Activated CD4-positive, alpha-beta T cell treated with anti-CD3 and anti-CD28 coated beads, Interleukin-2, amount 10 ng/mL, durations not matched to agents 24 days and 14 days (primary cell): Measurements from ENCODE around the gene SRGAP3. TPM values are rescaled to one million over a fixed set of nuclear protein-coding genes. Genes with fewer than 3 reads are reported as not detected.

ENCODE experiments used
- DNase-seq: peaks from one replicate; pipeline ENCODE4 v3.0.0; 2022
- H3K27ac Mint-ChIP-seq: one replicate; pipeline ENCODE4 v1.8.0; 2022; ENCODE audit warnings: mild to moderate bottlenecking, mixed read lengths
- H3K27me3 Mint-ChIP-seq: one replicate; pipeline ENCODE4 v1.8.0; 2022; ENCODE audit warnings: mixed read lengths
- H3K36me3 Mint-ChIP-seq: one replicate; pipeline ENCODE4 v1.8.0; 2022; ENCODE audit warnings: low read depth, mild to moderate bottlenecking, mixed read lengths
- H3K4me1 Mint-ChIP-seq: one replicate; pipeline ENCODE4 v1.8.0; 2021; ENCODE audit warnings: mixed read lengths
- H3K4me3 Mint-ChIP-seq: one replicate; pipeline ENCODE4 v1.8.0; 2022; ENCODE audit warnings: mild to moderate bottlenecking, moderate library complexity, mixed read lengths
- H3K9me3 Mint-ChIP-seq: one replicate; pipeline ENCODE4 v1.8.0; 2021; ENCODE audit warnings: mixed read lengths
- intact Hi-C: fragments of 100-400 bp; cut with micrococcal nuclease; formaldehyde crosslinking; loops from one replicate; pipeline ENCODE4 v1.15.1; 2023
- total RNA-seq: library from RNA; stranded (reverse); gene quantifications from 2 replicates; pipeline ENCODE4 v1.2.3, GENCODE V29; 2022

The SRGAP3 gene
- total RNA-seq, 1 donor from 2014 or later = 0.40 TPM

DNA sequence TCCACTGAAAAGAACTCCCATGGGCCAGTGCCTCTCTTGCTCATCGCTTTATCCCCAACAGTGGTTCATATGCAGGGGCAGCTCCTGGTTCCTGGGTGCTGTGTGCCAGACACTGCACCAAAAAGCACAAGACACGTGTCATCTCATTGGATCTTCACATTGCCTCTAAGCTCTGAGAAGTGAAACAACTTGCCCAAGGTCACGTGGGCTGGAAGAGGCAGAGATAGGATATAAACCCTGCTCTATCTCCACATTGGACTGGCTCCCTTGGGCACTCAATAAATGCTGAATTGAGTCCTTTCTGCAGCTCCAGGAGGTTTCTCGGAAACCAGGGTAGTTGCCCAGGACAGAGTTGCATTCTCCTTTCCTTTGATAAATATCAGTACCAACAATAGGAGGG is 88.1 kb downstream of the SRGAP3 start:
- Mint-ChIP-seq H3K9me3 (no peaks in the 10 kb centered on the region), H3K4me3 (no peak overlapping the region), H3K36me3 (no peaks in the 10 kb centered on the region), H3K27me3 (peaks cover 4% of the 10 kb centered on the region), H3K27ac (no peak overlapping the region), H3K4me1 (peaks cover 5% of the 10 kb centered on the region)
- intact Hi-C loops = no loop called here
- DNase-seq = no peak

DNA sequence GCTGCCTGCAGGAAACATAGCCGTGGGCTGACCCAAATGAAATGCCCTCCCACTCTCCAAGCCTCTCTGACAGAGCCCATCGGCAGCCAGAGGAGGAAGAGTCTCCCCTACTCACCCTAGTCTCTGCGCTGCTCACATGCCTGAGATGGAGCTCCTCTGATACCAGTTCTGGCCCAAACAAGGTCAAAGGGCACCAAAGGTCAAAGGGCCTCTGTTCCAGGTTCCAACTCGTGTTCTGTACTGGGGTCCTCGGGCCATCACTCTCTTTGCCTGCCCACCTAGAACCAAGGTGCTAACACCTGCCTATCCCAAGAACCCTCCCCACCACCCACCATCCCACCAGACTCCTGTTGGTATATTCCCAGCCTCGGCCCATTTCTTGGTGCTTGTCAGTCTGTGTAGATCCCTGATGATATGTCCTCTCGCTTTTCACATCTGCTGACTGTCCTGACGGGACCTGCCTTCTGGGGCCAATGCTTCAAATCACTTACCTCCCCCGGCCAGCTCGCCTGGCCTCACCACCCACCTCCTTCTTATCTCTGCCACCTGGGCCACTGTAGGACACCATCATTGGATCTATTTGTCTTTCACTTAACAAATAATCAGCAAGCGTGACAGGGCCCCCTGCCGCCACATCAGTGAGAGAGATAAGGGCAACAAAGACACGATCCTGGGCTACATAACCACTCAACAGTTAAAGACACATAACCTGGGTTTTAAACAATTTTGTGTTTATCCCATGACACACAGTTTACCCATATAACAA is 90.4 kb downstream of the SRGAP3 start:
- Mint-ChIP-seq H3K27ac (no peak overlapping the region), H3K36me3 (no peaks in the 10 kb centered on the region), H3K4me3 (no peak overlapping the region), H3K27me3 (peaks cover 7% of the 10 kb centered on the region), H3K4me1 (peaks cover 5% of the 10 kb centered on the region), H3K9me3 (no peaks in the 10 kb centered on the region)
- DNase-seq = no peak
- intact Hi-C loops = no loop called here

DNA sequence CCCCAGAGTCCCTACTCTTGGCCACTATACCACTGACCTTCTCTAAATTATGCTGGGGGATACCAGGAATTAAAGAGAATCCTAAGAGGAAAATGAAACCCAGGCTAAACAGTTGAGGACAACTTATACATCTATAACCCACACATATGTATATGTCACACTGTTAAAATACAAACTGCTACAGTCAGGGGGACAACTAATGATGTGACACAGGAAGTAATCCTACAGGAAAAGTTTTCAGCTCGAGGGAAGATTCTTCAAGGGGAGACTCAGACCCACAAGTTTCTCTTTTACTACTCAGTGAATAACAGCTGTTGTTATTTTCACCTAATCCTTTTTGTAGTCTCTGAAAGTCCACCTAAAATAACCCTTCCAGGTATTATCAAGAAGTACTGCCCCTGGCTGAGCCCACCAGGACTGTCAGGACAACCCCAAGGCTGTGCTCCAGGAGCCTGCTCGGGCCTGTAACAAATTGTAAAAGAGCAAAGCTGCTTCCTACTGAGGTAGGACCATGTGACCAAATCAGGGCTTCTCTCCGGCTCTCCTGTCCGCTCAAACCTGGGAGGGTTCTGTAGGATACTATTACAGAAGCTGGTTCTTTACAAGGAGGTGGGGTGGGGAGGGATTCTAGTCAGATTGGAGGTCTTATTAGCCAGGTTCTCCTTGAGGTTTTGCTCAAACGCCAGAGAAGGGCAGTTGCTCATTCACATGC is 91.6 kb downstream of the SRGAP3 start:
- no peak overlapping the region for H3K4me3 Mint-ChIP-seq
- peaks cover 7% of the 10 kb centered on the region for H3K27me3 Mint-ChIP-seq
- intact Hi-C loops = no loop called here
- H3K9me3 Mint-ChIP-seq = no peaks in the 10 kb centered on the region
- peaks cover 5% of the 10 kb centered on the region for H3K4me1 Mint-ChIP-seq
- no peak overlapping the region for H3K27ac Mint-ChIP-seq
- no peaks in the 10 kb centered on the region for H3K36me3 Mint-ChIP-seq
- no peak for DNase-seq

DNA sequence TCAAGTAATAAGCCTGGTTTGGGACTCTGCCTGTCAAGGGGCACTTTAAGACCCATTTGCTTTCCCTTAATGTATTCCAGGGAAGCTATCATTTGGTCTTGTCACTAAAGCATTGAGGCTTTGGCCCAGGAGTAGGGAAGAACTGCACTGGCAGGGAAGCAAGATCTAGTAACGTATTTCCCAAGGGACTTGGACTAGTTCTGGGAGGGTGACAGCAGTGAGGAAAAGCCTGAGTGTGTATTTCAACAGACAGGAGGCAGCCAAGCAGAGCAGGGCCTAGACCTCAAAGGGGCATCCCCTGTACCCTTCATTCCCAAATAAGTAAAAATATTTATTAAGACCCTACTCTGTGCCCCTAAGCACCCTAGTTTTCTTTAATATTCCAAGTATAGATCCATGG is 92.8 kb downstream of the SRGAP3 start:
- no peak overlapping the region for H3K27ac Mint-ChIP-seq
- intact Hi-C loops = no loop called here
- peaks cover 3% of the 10 kb centered on the region for H3K27me3 Mint-ChIP-seq
- no peak for DNase-seq
- H3K4me1 Mint-ChIP-seq = peaks cover under 1% of the 10 kb centered on the region
- no peak overlapping the region for H3K4me3 Mint-ChIP-seq
- H3K36me3 Mint-ChIP-seq = no peaks in the 10 kb centered on the region
- peaks cover under 1% of the 10 kb centered on the region for H3K9me3 Mint-ChIP-seq

DNA sequence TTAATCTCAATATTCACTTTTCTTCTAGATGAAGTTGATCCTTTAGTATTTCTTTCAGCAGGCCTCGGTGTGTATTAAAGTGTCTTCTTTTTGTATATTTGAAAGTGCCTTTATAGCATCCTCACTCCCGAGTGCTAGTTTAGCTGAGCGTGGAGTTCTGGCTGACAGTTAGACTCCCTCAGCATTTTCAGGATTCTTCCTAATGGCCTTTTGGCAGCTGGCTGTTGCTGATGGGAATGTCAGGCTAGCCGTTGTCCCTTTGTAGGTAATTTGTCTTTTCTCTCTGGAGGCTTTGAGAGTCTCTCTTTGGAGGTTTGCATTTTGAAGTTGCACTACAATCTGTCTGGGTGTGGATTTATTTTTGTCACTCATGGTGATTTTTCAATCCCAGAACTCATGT is 94.4 kb downstream of the SRGAP3 start:
- Mint-ChIP-seq H3K9me3 (peaks cover 15% of the 10 kb centered on the region), H3K4me3 (no peak overlapping the region), H3K36me3 (no peaks in the 10 kb centered on the region), H3K4me1 (no peaks in the 10 kb centered on the region), H3K27me3 (peaks cover 2% of the 10 kb centered on the region), H3K27ac (no peak overlapping the region)
- intact Hi-C loops = no loop called here
- DNase-seq = no peak

DNA sequence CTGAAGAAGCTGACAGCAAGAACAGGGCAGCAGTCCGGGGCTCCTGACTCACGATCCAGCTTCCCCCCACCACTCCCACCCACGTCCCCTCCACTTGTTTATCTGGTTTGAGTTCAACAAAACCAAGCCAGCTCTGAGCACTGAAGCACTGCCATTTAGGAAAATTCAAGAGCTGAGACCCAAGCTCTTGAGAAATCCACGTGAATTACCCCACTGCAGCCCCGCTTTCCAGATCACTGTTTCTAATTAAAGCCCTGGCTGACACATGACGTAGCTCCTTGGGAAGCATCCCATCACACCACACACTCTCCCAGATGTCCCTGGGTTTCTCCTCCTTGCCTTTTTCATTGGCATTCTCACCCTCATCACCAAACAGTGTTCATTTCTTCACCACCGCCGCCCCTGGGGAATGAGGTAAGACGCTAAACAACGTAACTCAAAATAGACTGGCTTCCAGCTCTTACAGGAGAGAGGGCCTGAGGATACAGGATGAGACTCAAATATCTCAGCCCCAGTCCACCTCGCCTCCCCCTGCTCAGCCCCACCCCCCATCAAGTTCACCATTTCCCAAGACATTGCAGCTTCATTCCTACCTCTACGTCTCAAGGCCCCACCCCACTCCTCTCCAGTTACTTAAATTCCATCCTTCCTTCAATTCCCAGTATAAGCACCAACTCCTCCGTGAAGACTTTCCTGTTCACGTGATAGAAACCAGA is 95.4 kb downstream of the SRGAP3 start:
- Mint-ChIP-seq H3K27me3 (peaks cover 2% of the 10 kb centered on the region), H3K36me3 (no peaks in the 10 kb centered on the region), H3K27ac (no peak overlapping the region), H3K4me3 (no peak overlapping the region), H3K4me1 (no peaks in the 10 kb centered on the region), H3K9me3 (peaks cover 21% of the 10 kb centered on the region)
- no peak for DNase-seq
- intact Hi-C loops = no loop called here

DNA sequence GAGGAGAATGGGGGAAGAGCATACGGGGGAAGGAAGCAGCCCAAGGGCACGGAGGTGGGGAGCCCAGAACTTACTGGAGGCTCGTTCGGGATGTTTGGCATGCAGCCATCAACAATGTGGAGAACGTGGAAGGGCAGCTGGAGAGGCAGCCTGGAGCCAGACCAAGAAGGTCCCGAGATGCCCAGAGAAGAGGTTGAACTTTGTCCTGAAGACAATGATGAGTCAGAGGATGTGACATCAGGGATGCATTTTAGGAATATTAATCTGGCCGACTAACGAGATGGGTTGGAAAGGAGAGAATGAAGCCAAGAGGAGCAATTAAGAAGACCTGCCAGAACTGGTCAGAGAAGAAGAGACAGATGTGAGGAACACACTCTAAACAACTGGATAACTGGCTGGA is 98.2 kb downstream of the SRGAP3 start:
- Mint-ChIP-seq H3K4me1 (no peaks in the 10 kb centered on the region), H3K9me3 (peaks cover 21% of the 10 kb centered on the region), H3K27ac (no peak overlapping the region), H3K4me3 (no peak overlapping the region), H3K27me3 (peaks cover 2% of the 10 kb centered on the region), H3K36me3 (no peaks in the 10 kb centered on the region)
- no peak for DNase-seq
- intact Hi-C loops = no loop called here

DNA sequence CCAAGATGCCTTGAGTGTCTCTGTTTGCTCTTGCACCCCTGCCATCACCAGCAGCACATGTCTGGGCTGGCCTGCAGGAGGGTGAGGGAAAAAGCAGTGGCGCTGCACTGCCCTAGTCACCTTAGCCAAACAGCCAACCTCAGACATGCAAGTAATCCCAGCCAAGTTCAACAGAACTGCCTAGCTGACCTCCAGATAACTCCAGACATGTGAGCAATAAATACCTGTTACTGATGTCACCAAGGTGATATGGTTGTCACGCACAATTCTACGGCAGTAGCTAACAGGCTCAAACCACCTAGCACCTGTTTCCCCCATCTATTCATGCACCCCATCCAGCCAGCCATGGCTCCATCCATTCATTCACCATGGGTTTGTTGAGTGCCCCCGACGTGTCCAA is 99.9 kb downstream of the SRGAP3 start:
- intact Hi-C loops = no loop called here
- H3K36me3 Mint-ChIP-seq = no peaks in the 10 kb centered on the region
- H3K4me3 Mint-ChIP-seq = no peak overlapping the region
- no peak overlapping the region for H3K27ac Mint-ChIP-seq
- H3K4me1 Mint-ChIP-seq = no peaks in the 10 kb centered on the region
- DNase-seq = no peak
- peaks cover 22% of the 10 kb centered on the region for H3K9me3 Mint-ChIP-seq
- peaks cover under 1% of the 10 kb centered on the region for H3K27me3 Mint-ChIP-seq

DNA sequence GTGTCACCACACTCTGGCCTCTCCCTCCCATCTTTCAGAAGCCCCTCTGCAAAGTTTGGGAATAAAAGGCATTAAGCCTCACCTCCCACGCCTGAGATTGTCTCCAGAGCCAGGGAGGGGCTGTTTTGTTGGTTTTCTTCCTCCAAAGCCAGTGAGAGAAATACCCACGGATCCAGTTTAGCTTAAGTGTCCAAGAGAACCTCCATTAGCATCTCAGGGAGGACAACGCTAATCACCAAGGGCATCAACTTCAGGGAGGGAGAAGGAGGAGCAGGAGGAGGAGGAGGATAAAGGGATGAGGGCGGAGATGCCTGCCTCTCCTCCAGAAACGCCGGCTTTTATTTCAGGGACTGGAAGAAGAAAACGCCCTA is 101.6 kb downstream of the SRGAP3 start:
- peaks cover 31% of the 10 kb centered on the region for H3K9me3 Mint-ChIP-seq
- no peak for DNase-seq
- H3K27me3 Mint-ChIP-seq = peaks cover 9% of the 10 kb centered on the region
- H3K4me1 Mint-ChIP-seq = no peaks in the 10 kb centered on the region
- H3K27ac Mint-ChIP-seq = no peak overlapping the region
- intact Hi-C loops = no loop called here
- no peaks in the 10 kb centered on the region for H3K36me3 Mint-ChIP-seq
- no peak overlapping the region for H3K4me3 Mint-ChIP-seq

DNA sequence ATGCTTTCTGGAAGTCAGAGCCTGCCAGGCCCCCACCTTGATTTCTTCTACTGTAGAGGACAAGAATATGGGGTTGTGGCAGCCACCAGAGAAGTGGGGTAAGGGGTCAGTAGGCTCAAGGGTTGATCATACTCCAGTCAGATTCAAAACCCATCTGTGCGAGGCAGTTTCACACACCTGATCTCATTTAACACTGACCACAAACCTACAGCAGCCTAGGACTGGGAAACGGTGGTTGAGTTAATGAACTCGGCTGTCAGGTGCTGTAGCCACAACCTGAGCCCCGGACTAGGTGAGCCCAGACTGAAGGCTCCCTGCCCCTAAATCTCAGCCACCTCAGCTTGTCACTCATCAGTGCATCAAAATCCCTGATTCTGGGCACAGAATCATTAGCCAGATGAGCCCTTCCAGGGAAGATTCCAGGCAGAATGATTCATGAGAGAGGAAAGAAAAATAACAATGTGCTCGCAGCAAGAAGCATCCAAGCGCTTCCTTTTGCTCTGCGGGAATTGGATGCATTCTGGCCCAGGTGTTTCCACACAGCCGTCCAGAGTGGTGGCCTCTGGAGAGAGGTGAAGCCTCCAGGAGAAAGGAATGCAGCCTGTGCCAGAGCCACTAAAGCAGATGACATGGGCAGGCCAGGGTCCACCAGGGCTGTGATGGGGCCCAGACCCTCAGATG is 102.1 kb downstream of the SRGAP3 start:
- no peak overlapping the region for H3K27ac Mint-ChIP-seq
- H3K27me3 Mint-ChIP-seq = peaks cover 9% of the 10 kb centered on the region
- intact Hi-C loops = no loop called here

DNA sequence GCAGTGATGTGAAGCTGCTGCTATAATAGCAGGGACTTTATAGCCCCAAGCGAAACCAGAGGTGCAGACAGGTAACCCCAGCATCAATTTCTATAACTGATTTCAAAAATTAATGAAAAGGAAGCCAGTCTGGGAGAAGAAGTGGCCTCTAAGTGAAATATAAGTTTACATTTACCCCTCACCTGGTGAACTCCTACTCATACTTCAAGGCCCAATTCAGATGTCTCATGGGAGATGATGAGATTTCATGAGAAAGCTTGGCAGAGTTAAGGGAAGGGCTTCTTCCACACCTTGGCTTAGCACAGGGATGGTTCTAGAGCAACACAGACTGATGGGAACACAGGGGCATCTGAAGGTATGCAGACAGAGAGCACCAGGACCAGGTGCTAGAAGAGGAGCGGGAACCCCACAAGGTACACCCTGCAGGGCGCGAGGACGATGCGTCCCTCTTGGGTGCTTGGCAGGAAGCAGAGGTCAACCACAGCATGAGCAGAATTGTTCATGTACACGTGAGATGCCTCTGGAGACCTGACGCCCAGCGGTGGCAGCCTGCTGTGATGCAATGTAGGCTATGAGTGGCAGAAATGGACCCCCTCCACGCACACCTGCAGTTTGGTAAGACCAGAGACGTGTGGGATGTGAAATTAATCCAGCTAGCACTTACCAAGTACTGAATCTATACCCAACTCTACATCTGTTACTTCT is 102.9 kb downstream of the SRGAP3 start:
- no peak for DNase-seq
- Mint-ChIP-seq H3K27ac (no peak overlapping the region), H3K27me3 (peaks cover 9% of the 10 kb centered on the region), H3K4me3 (no peak overlapping the region), H3K36me3 (no peaks in the 10 kb centered on the region), H3K9me3 (peaks cover 30% of the 10 kb centered on the region), H3K4me1 (no peaks in the 10 kb centered on the region)
- intact Hi-C loops = no loop called here

More for the DNA sequence above, 102.1 kb downstream of the SRGAP3 start:
- no peaks in the 10 kb centered on the region for H3K36me3 Mint-ChIP-seq
- no peak for DNase-seq
- H3K4me3 Mint-ChIP-seq = no peak overlapping the region
- peaks cover 31% of the 10 kb centered on the region for H3K9me3 Mint-ChIP-seq
- H3K4me1 Mint-ChIP-seq = no peaks in the 10 kb centered on the region

DNA sequence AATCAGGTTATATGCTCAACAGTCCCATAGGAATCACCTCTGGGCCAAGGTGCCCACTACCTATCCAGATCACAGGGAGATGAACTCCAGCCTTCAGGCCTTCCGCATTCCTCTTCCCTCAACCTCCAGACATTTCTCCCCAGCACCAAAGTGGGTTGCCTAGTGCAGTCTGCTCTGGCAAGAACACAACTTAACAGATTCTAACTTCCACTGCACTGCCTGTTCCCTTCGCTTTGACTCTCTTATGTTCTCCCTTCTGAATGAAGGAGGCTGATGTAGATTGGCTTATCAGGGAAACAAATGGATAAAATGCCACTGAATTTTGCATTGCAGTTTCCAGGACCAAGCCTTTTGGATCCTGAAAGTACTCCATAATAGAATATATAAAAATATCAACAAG is 106.3 kb downstream of the SRGAP3 start:
- no peak for DNase-seq
- H3K4me3 Mint-ChIP-seq = no peak overlapping the region
- H3K9me3 Mint-ChIP-seq = peaks cover 10% of the 10 kb centered on the region
- intact Hi-C loops = no loop called here
- no peaks in the 10 kb centered on the region for H3K4me1 Mint-ChIP-seq
- H3K36me3 Mint-ChIP-seq = no peaks in the 10 kb centered on the region
- H3K27me3 Mint-ChIP-seq = peaks cover 18% of the 10 kb centered on the region
- H3K27ac Mint-ChIP-seq = no peak overlapping the region

DNA sequence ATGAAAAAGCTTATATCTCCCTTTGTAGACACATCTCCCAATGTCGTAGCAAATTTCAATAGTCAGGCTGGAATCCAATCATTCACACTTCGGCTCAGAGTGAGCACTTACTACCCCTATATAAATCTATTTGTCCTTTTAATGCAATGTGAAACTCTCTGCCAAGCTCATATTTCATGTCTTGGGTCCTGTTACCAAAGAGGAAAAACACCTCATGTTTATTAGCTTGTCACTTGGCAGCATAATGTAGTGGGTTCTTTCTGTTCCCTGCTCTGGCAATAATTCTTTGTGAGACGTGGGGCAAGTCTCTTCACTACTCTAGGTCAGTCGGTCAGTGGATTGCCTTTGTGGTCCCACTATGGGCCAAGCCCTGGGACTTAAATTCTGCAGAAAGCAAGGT is 107.1 kb downstream of the SRGAP3 start:
- H3K4me1 Mint-ChIP-seq = no peaks in the 10 kb centered on the region
- intact Hi-C loops = no loop called here
- no peak for DNase-seq

More for the DNA sequence above, 107.1 kb downstream of the SRGAP3 start:
- Mint-ChIP-seq H3K27me3 (peaks cover 25% of the 10 kb centered on the region), H3K9me3 (peaks cover 10% of the 10 kb centered on the region), H3K4me3 (no peak overlapping the region), H3K27ac (no peak overlapping the region), H3K36me3 (no peaks in the 10 kb centered on the region)
